ENCODE data around the gene SH3BGR.

SH3BGR gene

DNA sequence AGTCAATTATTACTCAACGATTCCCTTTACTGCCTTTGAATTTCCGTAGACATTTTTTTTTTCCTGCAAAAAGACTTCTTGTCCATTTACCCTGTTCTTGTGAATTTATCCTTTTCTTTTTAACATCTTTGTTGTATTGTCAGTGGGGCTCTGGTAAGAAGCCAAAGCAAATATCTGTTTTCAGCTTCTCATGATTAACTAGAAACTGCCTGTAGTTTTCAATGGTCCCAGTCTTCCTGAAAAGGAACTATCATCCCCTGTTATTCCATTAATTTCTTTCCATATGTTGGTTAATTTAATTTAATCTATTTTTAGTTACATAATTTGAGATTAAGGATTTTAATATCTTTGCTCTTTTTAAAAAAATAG is 28.0 kb downstream of the SH3BGR start:
- Histone ChIP-seq H3K4me1 (ENCODE audit: control insufficient read depth, low read length) (no peaks in the 10 kb centered on the region), H4K20me1 (ENCODE audit: control insufficient read depth, insufficient read depth, low read depth, low read length) (no peaks in the 10 kb centered on the region), H3K27ac (ENCODE audit: low read depth, low read length) (no peak overlapping the region), H3K9me2 (replicated peaks; ENCODE audit: control insufficient read depth, low read length) (no peaks in the 10 kb centered on the region; the same call in 1 of the 2 replicates), H3K36me3 (ENCODE audit: control insufficient read depth, low read length) (no peaks in the 10 kb centered on the region), H3F3A (ENCODE audit: control insufficient read depth, insufficient read depth) (no peaks in the 10 kb centered on the region), H3K4me3 (ENCODE audit: low read length) (no peak overlapping the region), H3K4me2 (ENCODE audit: low read length) (no peak overlapping the region), H3K9me3 (ENCODE audit: control insufficient read depth, insufficient read depth, low read length) (no peaks in the 10 kb centered on the region), H3K79me2 (ENCODE audit: control insufficient read depth, low read length) (no peaks in the 10 kb centered on the region), H3K27me3 (ENCODE audit: control insufficient read depth, low read length) (peaks cover 2% of the 10 kb centered on the region; the same call in 1 of the 2 replicates)
- TF ChIP-seq CTCF (IDR thresholded peaks at IDR 0.05; ENCODE audit: low read depth, low read length, poor library complexity, severe bottlenecking) (no peak), EZH2phosphoT487 (IDR thresholded peaks at IDR 0.05; ENCODE audit: borderline replicate concordance, low read length) (no peak)

- TF ChIP-seq EZH2phosphoT487 (IDR thresholded peaks at IDR 0.05; ENCODE audit: borderline replicate concordance, low read length) (no peak), CTCF (IDR thresholded peaks at IDR 0.05; ENCODE audit: low read depth, low read length, poor library complexity, severe bottlenecking) (no peak)
- Histone ChIP-seq H3K9me3 (ENCODE audit: control insufficient read depth, insufficient read depth, low read length) (no peaks in the 10 kb centered on the region), H3K79me2 (ENCODE audit: control insufficient read depth, low read length) (no peaks in the 10 kb centered on the region), H3K36me3 (ENCODE audit: control insufficient read depth, low read length) (no peaks in the 10 kb centered on the region), H3K27me3 (ENCODE audit: control insufficient read depth, low read length) (peaks cover 2% of the 10 kb centered on the region; the same call in 1 of the 2 replicates), H4K20me1 (ENCODE audit: control insufficient read depth, insufficient read depth, low read depth, low read length) (no peaks in the 10 kb centered on the region), H3K27ac (ENCODE audit: low read depth, low read length) (no peak overlapping the region), H3K9me2 (replicated peaks; ENCODE audit: control insufficient read depth, low read length) (no peaks in the 10 kb centered on the region), H3K4me2 (ENCODE audit: low read length) (no peak overlapping the region), H3K4me3 (ENCODE audit: low read length) (no peak overlapping the region), H3F3A (ENCODE audit: control insufficient read depth, insufficient read depth) (no peaks in the 10 kb centered on the region), H3K4me1 (ENCODE audit: control insufficient read depth, low read length) (no peaks in the 10 kb centered on the region)
Observed at GRCh38 chr21:39480271-39480670, 28.5 kb downstream of the SH3BGR start.

GRCh38 chr21:39481886-39482285 is 30.1 kb downstream of the SH3BGR start:
- H4K20me1 ChIP-seq (ENCODE audit: control insufficient read depth, insufficient read depth, low read depth, low read length), result no peaks in the 10 kb centered on the region
- H3K9me2 ChIP-seq (replicated peaks; ENCODE audit: control insufficient read depth, low read length), result no peaks in the 10 kb centered on the region
- H3K36me3 ChIP-seq (ENCODE audit: control insufficient read depth, low read length), result no peaks in the 10 kb centered on the region
- H3K4me3 ChIP-seq (ENCODE audit: low read length), result no peak overlapping the region
- H3K4me1 ChIP-seq (ENCODE audit: control insufficient read depth, low read length), result no peaks in the 10 kb centered on the region
- H3F3A ChIP-seq (ENCODE audit: control insufficient read depth, insufficient read depth), result no peaks in the 10 kb centered on the region
- no peaks in the 10 kb centered on the region for H3K9me3 ChIP-seq (ENCODE audit: control insufficient read depth, insufficient read depth, low read length)
- peaks cover 2% of the 10 kb centered on the region; the same call in 1 of the 2 replicates for H3K27me3 ChIP-seq (ENCODE audit: control insufficient read depth, low read length)
- no peaks in the 10 kb centered on the region for H3K79me2 ChIP-seq (ENCODE audit: control insufficient read depth, low read length)
- TF ChIP-seq CTCF (IDR thresholded peaks at IDR 0.05; ENCODE audit: low read depth, low read length, poor library complexity, severe bottlenecking), result no peak
- TF ChIP-seq EZH2phosphoT487 (IDR thresholded peaks at IDR 0.05; ENCODE audit: borderline replicate concordance, low read length), result no peak
- no peak overlapping the region for H3K4me2 ChIP-seq (ENCODE audit: low read length)
- H3K27ac ChIP-seq (ENCODE audit: low read depth, low read length), result no peak overlapping the region
